WTC11 (cell line): ENCODE data around the gene TBX2. TPM values are rescaled to one million over a fixed set of nuclear protein-coding genes. Genes with fewer than 3 reads are reported as not detected.

Experiments used
- ATAC-seq: fragments of 200-7000 bp; cut with Tn5 transposase; 2 replicates; pipeline ENCODE4 v1.10.0; 2021; ENCODE audit warnings: mild to moderate bottlenecking, moderate library complexity
- CTCF ChIA-PET: fragments of 300-600 bp; sonication (Branson Sonifier 250); formaldehyde crosslinking; loops from one replicate; lab custom pipeline; 2021; ENCODE audit warnings: antibody characterized with exemption; lab: Charles Lee
- POLR2A ChIA-PET: fragments of 350-600 bp; sonication (Branson Sonifier 250); formaldehyde crosslinking; loops from one replicate; lab custom pipeline; 2021; ENCODE audit warnings: antibody characterized with exemption; lab: Charles Lee
- DNase-seq: peaks from one replicate; pipeline ENCODE4 v3.0.0; 2021; ENCODE audit warnings: low spot score
- H3K27ac Mint-ChIP-seq: 2 replicates; pipeline ENCODE4 v1.8.0; 2021; ENCODE audit warnings: mixed read lengths
- H3K27me3 Mint-ChIP-seq: 2 replicates; pipeline ENCODE4 v1.8.0; 2021; ENCODE audit warnings: low read depth, mild to moderate bottlenecking, moderate library complexity, mixed read lengths
- H3K36me3 Mint-ChIP-seq: 2 replicates; pipeline ENCODE4 v1.8.0; 2021; ENCODE audit warnings: mixed read lengths
- H3K4me1 Mint-ChIP-seq: 2 replicates; pipeline ENCODE4 v1.8.0; 2022; ENCODE audit warnings: mixed read lengths
- H3K4me3 Mint-ChIP-seq: 2 replicates; pipeline ENCODE4 v1.8.0; 2021; ENCODE audit warnings: mild to moderate bottlenecking, moderate library complexity, mixed read lengths
- H3K9me3 Mint-ChIP-seq: 2 replicates; pipeline ENCODE4 v1.8.0; 2021; ENCODE audit warnings: mixed read lengths
- ARID4B ChIP-seq: sonication (generic); formaldehyde crosslinking; IDR thresholded peaks from 2 replicates; pipeline ENCODE4 v1.8.0; 2023; ENCODE audit warnings: missing genetic modification reagents, mild to moderate bottlenecking, borderline replicate concordance
- CBFB ChIP-seq: sonication (generic); formaldehyde crosslinking; IDR thresholded peaks from 2 replicates; pipeline ENCODE4 v1.8.1; 2022; ENCODE audit warnings: mild to moderate bottlenecking, low read depth, missing genetic modification reagents
- ELF4 ChIP-seq: sonication (generic); formaldehyde crosslinking; IDR thresholded peaks from 2 replicates; pipeline ENCODE4 v1.8.1; 2022; ENCODE audit warnings: low read depth, mild to moderate bottlenecking, moderate library complexity, missing genetic modification reagents
- FOXP1 ChIP-seq: sonication (generic); formaldehyde crosslinking; IDR thresholded peaks from 2 replicates; pipeline ENCODE4 v1.8.0; 2022; ENCODE audit warnings: missing genetic modification reagents, mild to moderate bottlenecking, moderate library complexity, borderline replicate concordance
- GTF2I ChIP-seq: fragments of 250-450 bp; sonication (Bioruptor Pico); conservative IDR thresholded peaks from 2 replicates; pipeline ENCODE4 v1.4.0; 2021; ENCODE audit warnings: mild to moderate bottlenecking
- HMGA2 ChIP-seq: fragments of 250-450 bp; sonication (Bioruptor Pico); IDR thresholded peaks from 2 replicates; pipeline ENCODE4 v1.4.0; 2021; ENCODE audit warnings: mild to moderate bottlenecking, moderate library complexity
- JUN ChIP-seq: sonication (generic); formaldehyde crosslinking; IDR thresholded peaks from 2 replicates; pipeline ENCODE4 v1.8.0; 2023; ENCODE audit warnings: mild to moderate bottlenecking, missing genetic modification reagents
- NFATC4 ChIP-seq: fragments of 250-450 bp; sonication (Bioruptor Pico); IDR thresholded peaks from 2 replicates; pipeline ENCODE4 v1.9.0; 2021; ENCODE audit warnings: mild to moderate bottlenecking
- NFYB ChIP-seq: sonication (generic); formaldehyde crosslinking; conservative IDR thresholded peaks from 2 replicates; pipeline ENCODE4 v1.8.0; 2022; ENCODE audit warnings: low read depth, missing genetic modification reagents
- NR1H2 ChIP-seq: sonication (generic); formaldehyde crosslinking; IDR thresholded peaks from 2 replicates; pipeline ENCODE4 v1.9.0; 2021; ENCODE audit warnings: mild to moderate bottlenecking, moderate library complexity, missing genetic modification reagents
- NR3C1 ChIP-seq: sonication (generic); formaldehyde crosslinking; conservative IDR thresholded peaks from 2 replicates; pipeline ENCODE4 v1.8.1; 2023; ENCODE audit warnings: low read depth, mild to moderate bottlenecking, missing genetic modification reagents
- PRDM15 ChIP-seq: sonication (generic); formaldehyde crosslinking; IDR thresholded peaks from 2 replicates; pipeline ENCODE4 v1.8.0; 2022; ENCODE audit warnings: missing genetic modification reagents
- PREB ChIP-seq: sonication (generic); formaldehyde crosslinking; IDR thresholded peaks from 2 replicates; pipeline ENCODE4 v1.8.1; 2022; ENCODE audit warnings: mild to moderate bottlenecking, missing genetic modification reagents, moderate library complexity, borderline replicate concordance
- SMAD4 ChIP-seq: sonication (generic); formaldehyde crosslinking; IDR thresholded peaks from 2 replicates; pipeline ENCODE4 v1.8.0; 2022; ENCODE audit warnings: mild to moderate bottlenecking, missing genetic modification reagents
- USF2 ChIP-seq: sonication (generic); formaldehyde crosslinking; IDR thresholded peaks from 2 replicates; pipeline ENCODE4 v1.8.1; 2023; ENCODE audit warnings: mild to moderate bottlenecking, missing genetic modification reagents, moderate library complexity
- ZBTB43 ChIP-seq: sonication (generic); formaldehyde crosslinking; IDR thresholded peaks from 2 replicates; pipeline ENCODE4 v1.8.1; 2023; ENCODE audit warnings: mild to moderate bottlenecking, missing genetic modification reagents
- ZNF121 ChIP-seq: sonication (generic); formaldehyde crosslinking; IDR thresholded peaks from 2 replicates; pipeline ENCODE4 v1.8.0; 2023; ENCODE audit warnings: missing genetic modification reagents
- ZNF416 ChIP-seq: fragments of 250-450 bp; sonication (Bioruptor Pico); IDR thresholded peaks from 2 replicates; pipeline ENCODE4 v1.9.0; 2021; ENCODE audit warnings: mild to moderate bottlenecking, inconsistent platforms
- ZNF532 ChIP-seq: fragments of 250-450 bp; sonication (Bioruptor Pico); IDR thresholded peaks from 2 replicates; pipeline ENCODE4 v1.9.0; 2021; ENCODE audit warnings: mild to moderate bottlenecking, borderline replicate concordance
- total RNA-seq: library from RNA; stranded (reverse); gene quantifications from 3 replicates; pipeline ENCODE4 v1.2.3, GENCODE V29; 2021

Gene TBX2
- total RNA-seq, 1 experiment from 2014 or later = 0.09 TPM

GRCh38 chr17:61371606-61372005 lies 28.0 kb upstream of the TBX2 start:
- H3K27ac Mint-ChIP-seq = no peak overlapping the region
- H3K36me3 Mint-ChIP-seq = no peaks in the 10 kb centered on the region
- H3K4me1 Mint-ChIP-seq = peaks cover 6% of the 10 kb centered on the region
- no peaks in the 10 kb centered on the region for H3K9me3 Mint-ChIP-seq
- no peak overlapping the region for H3K4me3 Mint-ChIP-seq
- TF ChIP-seq ZNF532 (CRISPR knock-in tag) (no peak), JUN (CRISPR knock-in tag) (no peak), ARID4B (CRISPR knock-in tag) (no peak), ZBTB43 (CRISPR knock-in tag) (no peak), GTF2I (CRISPR knock-in tag) (no peak), SMAD4 (CRISPR knock-in tag) (no peak), CBFB (CRISPR knock-in tag) (no peak), USF2 (CRISPR knock-in tag) (no peak), NR3C1 (CRISPR knock-in tag) (no peak), PRDM15 (CRISPR knock-in tag) (no peak), ELF4 (no peak), NFYB (no peak), HMGA2 (CRISPR knock-in tag) (no peak), PREB (CRISPR knock-in tag) (no peak), NR1H2 (CRISPR knock-in tag) (no peak), ZNF416 (CRISPR knock-in tag) (no peak), ZNF121 (CRISPR knock-in tag) (no peak), FOXP1 (CRISPR knock-in tag) (no peak), NFATC4 (CRISPR knock-in tag) (no peak)
- no peaks in the 10 kb centered on the region for H3K27me3 Mint-ChIP-seq
- ChIA-PET POLR2A (no interaction called here), CTCF (no interaction called here)
- DNase-seq = no peak
- no peak for ATAC-seq
